AG04449 (cell line): ENCODE measurements around the gene ETFRF1.

Experiments used
- CTCF ChIA-PET: fragments of 350-600 bp; formaldehyde crosslinking; extraction: SDS; loops from one replicate; lab custom pipeline; 2021; ENCODE audit warnings: antibody characterized with exemption; lab: Yijun Ruan, JAX
- POLR2A ChIA-PET: fragments of 400-600, 350-600 bp; formaldehyde crosslinking; extraction: SDS; loops from one replicate; lab custom pipeline; 2020; ENCODE audit warnings: antibody characterized with exemption, inconsistent platforms; lab: Yijun Ruan, JAX
- DNase-seq: peaks from one replicate; pipeline ENCODE4 v3.0.0-alpha.2; 2010; ENCODE audit warnings: low read depth, low spot score
- H3K4me3 ChIP-seq: 2 replicates; pipeline ENCODE4 v1.5.1; 2011; ENCODE audit warnings: low read depth, mild to moderate bottlenecking, control low read depth, low read length
- CTCF ChIP-seq: IDR thresholded peaks from one replicate; pipeline ENCODE4 v1.5.1; 2011; ENCODE audit warnings: mild to moderate bottlenecking, moderate library complexity, low read length, control low read depth, inconsistent platforms; ENCODE audit not compliant: insufficient read depth; ENCODE audit errors: missing control alignments

ETFRF1 gene

DNA sequence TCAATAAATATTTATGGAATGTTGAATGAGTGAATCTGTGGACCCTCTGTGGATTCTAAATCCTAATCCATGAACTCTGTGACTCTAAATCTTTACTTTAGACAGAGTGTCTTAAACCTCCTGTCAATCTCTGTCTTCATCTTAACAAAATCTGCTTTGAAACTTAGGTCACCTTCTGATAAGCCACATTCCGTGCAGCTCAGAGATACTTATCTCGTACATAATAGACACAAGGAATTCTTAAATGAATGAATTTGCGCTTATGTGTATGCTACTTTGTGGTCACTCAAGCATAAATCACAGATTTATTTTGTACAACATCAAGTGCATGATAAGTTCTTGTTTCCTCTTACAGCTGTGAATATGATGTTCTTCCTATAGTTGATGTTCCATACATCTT lies 57.9 kb downstream of the ETFRF1 start:
- DNase-seq = no peak
- no peak overlapping the region for H3K4me3 ChIP-seq
- no peak for TF ChIP-seq CTCF
- CTCF ChIA-PET = interaction anchor here (3.0 kb wide), 1 partner anchor 11 kb away, joined by 13 read pairs; no protein-coding TSS in a partner anchor
- POLR2A ChIA-PET = interaction anchor here (0.9 kb wide), 1 partner anchor 132 kb away, joined by 3 read pairs; no protein-coding TSS in a partner anchor

- CTCF ChIA-PET = interaction anchor here (2.1 to 3.0 kb wide), 2 partner anchors 12 to 134 kb away, joined by 6 to 13 read pairs; no protein-coding TSS in a partner anchor
- DNase-seq = no peak
- TF ChIP-seq CTCF = no peak
- no peak overlapping the region for H3K4me3 ChIP-seq
- POLR2A ChIA-PET = interaction anchor here (0.9 kb wide), 1 partner anchor 131 kb away, joined by 3 read pairs; no protein-coding TSS in a partner anchor
These were observed 58.5 kb downstream of the ETFRF1 start for GRCh38 chr12:25253371-25254068.

GRCh38 chr12:25254271-25254880 lies 59.3 kb downstream of the ETFRF1 start:
- no peak for TF ChIP-seq CTCF
- ChIA-PET CTCF (interaction anchor here (2.1 to 3.0 kb wide), 2 partner anchors 13 to 133 kb away, joined by 6 to 13 read pairs; no protein-coding TSS in a partner anchor), POLR2A (no interaction called here)
- H3K4me3 ChIP-seq = no peak overlapping the region
- no peak for DNase-seq
